Bronchial epithelial cell (primary cell): ENCODE measurements around the gene APOH. TPM values are rescaled to one million over a fixed set of nuclear protein-coding genes. Genes with fewer than 3 reads are reported as not detected.

ENCODE experiments used
- DNase-seq: peaks from one replicate; pipeline ENCODE4 v3.0.0-alpha.2; 2010; ENCODE audit warnings: low read depth
- FAIRE-seq: peaks from 2 replicates; lab custom pipeline; 2011; peaks lifted over from hg19 to GRCh38; lab: Jason Lieb, UNC
- H3K27me3 ChIP-seq: 2 replicates; pipeline ENCODE4 v1.5.1; 2011; ENCODE audit warnings: low read length; ENCODE audit not compliant: control insufficient read depth, insufficient read depth
- H3K36me3 ChIP-seq: 2 replicates; pipeline ENCODE4 v1.5.1; 2011; ENCODE audit warnings: low read length; ENCODE audit not compliant: control insufficient read depth, insufficient read depth
- H3K4me3 ChIP-seq: 2 replicates; pipeline ENCODE4 v1.5.1; 2011; ENCODE audit warnings: mild to moderate bottlenecking, low read depth, low read length, control low read depth
- CTCF ChIP-seq: IDR thresholded peaks from 2 replicates; pipeline ENCODE4 v1.5.1; 2011; ENCODE audit warnings: mild to moderate bottlenecking, moderate library complexity, low read length, control low read depth, inconsistent platforms; ENCODE audit not compliant: insufficient read depth, severe bottlenecking
- total RNA-seq: library from RNA; depleted of rRNA; stranded (reverse); fragments of >200 nt; gene quantifications from 2 replicates; pipeline ENCODE4 v1.2.1, GENCODE V29; 2014

The APOH gene
- total RNA-seq, 1 donor from 2014 or later = under 0.01 TPM

DNA sequence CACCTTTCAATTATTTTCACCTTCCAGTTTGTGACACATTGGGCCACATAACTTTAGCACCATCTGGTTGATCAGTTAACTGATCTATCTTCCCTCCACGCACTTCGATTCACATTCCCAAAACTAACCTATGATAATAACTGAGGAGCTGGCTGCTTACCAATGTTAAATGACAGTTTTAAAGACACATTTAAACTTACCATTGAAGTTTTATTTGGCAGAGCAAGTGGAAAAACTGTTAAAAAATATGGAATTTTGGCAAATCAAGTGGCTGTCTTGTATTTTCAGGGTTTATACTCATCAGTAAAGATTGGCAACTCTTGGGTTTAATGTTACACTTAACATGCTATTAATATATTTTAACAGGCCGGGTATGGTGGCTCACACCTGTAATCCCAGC is 5.4 kb upstream of the APOH start:
- TF ChIP-seq CTCF = no peak
- H3K36me3 ChIP-seq = no peaks in the 10 kb centered on the region

DNA sequence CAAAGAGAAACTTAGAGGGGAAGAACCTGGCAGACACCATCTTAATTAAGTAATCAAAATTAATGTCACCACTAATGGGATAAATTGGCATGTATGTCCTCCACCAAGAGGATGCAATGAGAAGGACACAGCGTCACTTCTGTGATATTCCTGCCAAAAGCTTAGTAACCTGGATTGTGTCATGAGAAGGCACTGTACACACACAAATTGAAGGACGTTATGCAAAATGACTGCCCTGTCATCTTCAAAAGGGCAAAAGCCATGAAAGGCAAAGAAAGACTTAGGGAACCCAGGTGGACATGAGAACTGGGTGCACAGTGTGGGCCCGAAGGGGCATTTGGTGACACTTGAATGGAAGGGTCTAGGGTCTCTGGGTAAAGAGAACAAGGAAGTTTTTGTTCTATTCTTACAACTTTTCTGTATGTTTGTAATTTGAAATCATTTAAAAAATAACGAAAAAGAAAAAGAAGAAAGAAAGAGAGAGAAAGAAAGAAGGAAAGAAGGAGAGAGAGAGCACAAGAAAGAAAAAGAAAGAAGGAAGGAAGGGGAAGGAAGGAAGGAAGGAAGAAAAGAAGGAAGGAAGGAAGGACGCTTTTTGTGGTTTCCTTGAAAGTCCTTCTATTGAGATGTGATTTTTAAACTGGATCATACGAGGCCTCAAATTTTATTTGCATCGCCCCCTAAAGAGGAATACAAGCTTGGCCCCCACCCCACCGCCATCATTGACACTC is 4.0 kb upstream of the APOH start:
- Histone ChIP-seq H3K4me3 (no peak overlapping the region), H3K27me3 (no peaks in the 10 kb centered on the region), H3K36me3 (no peaks in the 10 kb centered on the region)
- no peak for TF ChIP-seq CTCF
- FAIRE-seq = no peak
- DNase-seq = no peak

More for the DNA sequence above, 5.4 kb upstream of the APOH start:
- FAIRE-seq = no peak
- DNase-seq = no peak
- Histone ChIP-seq H3K27me3 (no peaks in the 10 kb centered on the region), H3K4me3 (no peak overlapping the region)

GRCh38 chr17:66230922-66231591 is 1.8 kb upstream of the APOH start:
- no peak for FAIRE-seq
- TF ChIP-seq CTCF = no peak
- no peak overlapping the region for H3K4me3 ChIP-seq
- no peaks in the 10 kb centered on the region for H3K27me3 ChIP-seq
- DNase-seq = no peak
- no peaks in the 10 kb centered on the region for H3K36me3 ChIP-seq

DNA sequence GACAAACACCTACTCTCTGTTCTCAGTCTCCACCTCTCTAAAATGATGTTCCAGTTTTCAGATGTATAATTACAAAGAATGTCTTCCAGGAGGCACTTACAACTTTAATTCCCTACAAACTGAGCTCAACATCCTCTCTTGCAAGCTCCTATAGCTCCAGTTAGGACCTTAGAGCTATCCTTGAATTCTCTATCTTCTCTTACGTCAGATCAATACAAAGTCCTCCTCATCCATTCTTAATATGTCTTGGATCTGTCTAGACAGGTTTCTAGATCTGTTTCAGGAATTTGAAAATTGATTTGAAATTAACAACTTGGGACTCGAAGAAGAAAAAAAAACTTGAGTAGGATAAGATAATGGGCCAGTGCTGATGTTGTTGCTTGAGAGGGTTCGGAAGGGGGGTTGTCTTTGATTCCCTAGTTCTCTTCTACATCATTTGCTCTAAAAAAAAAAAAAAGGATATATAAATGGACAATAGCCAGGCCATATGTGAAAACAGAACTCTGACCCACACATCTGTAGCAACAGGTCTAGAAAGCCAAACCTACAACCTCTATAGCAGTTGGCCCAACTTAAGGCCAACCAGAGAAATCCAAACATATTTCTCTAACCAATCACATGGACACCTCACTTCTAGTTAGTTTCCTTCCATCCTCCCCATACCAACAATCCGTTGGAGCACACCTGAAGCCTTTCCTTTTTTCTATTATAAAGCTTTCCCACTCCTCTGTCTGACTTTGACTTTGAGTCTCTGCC is 746 bp upstream of the APOH start:
- no peak overlapping the region for H3K4me3 ChIP-seq
- no peak for TF ChIP-seq CTCF
- FAIRE-seq (no peak), DNase-seq (no peak)
- no peaks in the 10 kb centered on the region for H3K27me3 ChIP-seq
- no peaks in the 10 kb centered on the region for H3K36me3 ChIP-seq

- no peak for FAIRE-seq
These were observed 1.8 kb downstream of the APOH start for GRCh38 chr17:66227212-66228045.

More at GRCh38 chr17:66227212-66228045, 1.8 kb downstream of the APOH start:
- Histone ChIP-seq H3K27me3 (no peaks in the 10 kb centered on the region), H3K36me3 (no peaks in the 10 kb centered on the region), H3K4me3 (no peak overlapping the region)
- TF ChIP-seq CTCF = no peak
- DNase-seq = no peak
